Pancreas (tissue), 10 donors: ENCODE measurements around the gene MEGF6. TPM values are rescaled to one million over a fixed set of nuclear protein-coding genes. Genes with fewer than 3 reads are reported as not detected.
A peak's percentile ranks its signal among the peaks of the same experiment; 100 is the strongest.

Source experiments
- ATAC-seq, 4 donors: fragments of 200-7000 bp; cut with Tn5 transposase; one replicate each; pipeline versions ENCODE4 v1.8.0 to v1.9.1; 2020; ENCODE audit warnings: mild to moderate bottlenecking in 4 of 4, moderate library complexity in 4 of 4
- DNase-seq, 6 donors: peaks; one replicate each; pipeline ENCODE4 v3.0.0-alpha.2; 2020
- FAIRE-seq: peaks from 2 replicates; lab custom pipeline; 2012; peaks lifted over from hg19 to GRCh38; lab: Jason Lieb, UNC
- H3K27ac ChIP-seq, 4 donors: fragments of 200-600 bp; sonication (generic); 1 replicate in 3 of 4; 2 replicates in 1 of 4; pipeline versions ENCODE4 v1.5.0 to v1.8.0; 2020
- H3K27me3 ChIP-seq, 4 donors: fragments of 200-600 bp; one replicate each; pipeline ENCODE4 v1.8.0; 2021
- H3K36me3 ChIP-seq, 3 donors: fragments of 200-600 bp; sonication (generic) in 1 of 3; one replicate each; pipeline versions ENCODE4 v1.5.0 to v1.8.0; 2020 to 2021
- H3K4me1 ChIP-seq, 3 donors: fragments of 200-600 bp; one replicate each; pipeline ENCODE4 v1.8.0; 2021
- H3K4me3 ChIP-seq, 4 donors: fragments of 200-600 bp; sonication (generic) in 2 of 4; one replicate each; pipeline versions ENCODE4 v1.5.0 to v1.8.0; 2020 to 2021
- H3K9me3 ChIP-seq, 4 donors: fragments of 200-600 bp; one replicate each; pipeline ENCODE4 v1.8.0; 2021
- CTCF ChIP-seq, 4 donors: fragments of 200-600 bp; sonication (generic) in 3 of 4; IDR thresholded peaks; one replicate each; pipeline versions ENCODE4 v1.5.0 to v1.8.0; 2021; ENCODE audit warnings: antibody characterized with exemption in 4 of 4
- WGBS, 2 donors: extraction: QIAGEN DNeasy Blood & Tissue Kit; methylation state at CpG; one replicate each; pipeline ENCODE4 v1.1.7; 2013; 5-methylcytosine and 5-hydroxymethylcytosine counted together
- intact Hi-C, 3 donors: fragments of 100-400 bp; cut with DNase I; formaldehyde crosslinking; loops; one replicate each; pipeline versions ENCODE4 v1.11.1 to v1.14.2; 2022
- polyA plus RNA-seq, 2 donors: library from polyadenylated mRNA; stranded (reverse); fragments of 200-250 nt; gene quantifications; one replicate each; pipeline ENCODE4 v1.2.3, GENCODE V29; 2013
- total RNA-seq, 6 donors: library from RNA; stranded (reverse); fragmentation: NEBNext Ultra II Directional in 4 of 6; extraction: Animal tissue kit (Norgen Biotek cat#: 25700) in 4 of 6; gene quantifications; one replicate each; pipeline versions ENCODE4 v1.2.1 to v1.2.4, GENCODE V29; 2021 to 2023
- donor health status: healthy with polysubstance abuse.
- donor health status: DM: no; HTN: no; CAD: no; lungs with moderate emphysema.
- donor health status: DM: no; HTN: no; CAD: no.
- donor health status: control.
- donor health status: control.
- donor health status: Bipolar disorder and iron deficiency.
- donor health status: DM: yes; HTN: yes; CAD: no.
- donor health status: DM: no; HTN: no; CAD: no.
- donor health status: DM: no; HTN: no; CAD: no.
- donor health status: DM: yes; HTN: yes; CAD: no.

The MEGF6 gene
- total and polyA plus RNA-seq, 8 donors: 2.6 to 20.0 (median 8.4) TPM

GRCh38 chr1:3474016-3474415, 137.3 kb downstream of the MEGF6 start:
- intact Hi-C loops: no loop called here
- WGBS, 2 donors: 93% methylated on average over 8 of the region's 8 CpGs
- no peak for FAIRE-seq
- ATAC-seq: no peak
- no peaks in the 10 kb centered on the region for H3K27me3 ChIP-seq
- H3K27ac ChIP-seq: no peak overlapping the region
- TF ChIP-seq CTCF (IDR thresholded peaks at IDR 0.05): no peak
- H3K4me3 ChIP-seq: no peak overlapping the region
- peaks cover 0 to 14% (median 0%) of the 10 kb centered on the region in 3 donors for H3K36me3 ChIP-seq
- H3K9me3 ChIP-seq: no peaks in the 10 kb centered on the region
- peak in 1 of 6 donors; percentile 40 for DNase-seq
- H3K4me1 ChIP-seq: no peaks in the 10 kb centered on the region

DNA sequence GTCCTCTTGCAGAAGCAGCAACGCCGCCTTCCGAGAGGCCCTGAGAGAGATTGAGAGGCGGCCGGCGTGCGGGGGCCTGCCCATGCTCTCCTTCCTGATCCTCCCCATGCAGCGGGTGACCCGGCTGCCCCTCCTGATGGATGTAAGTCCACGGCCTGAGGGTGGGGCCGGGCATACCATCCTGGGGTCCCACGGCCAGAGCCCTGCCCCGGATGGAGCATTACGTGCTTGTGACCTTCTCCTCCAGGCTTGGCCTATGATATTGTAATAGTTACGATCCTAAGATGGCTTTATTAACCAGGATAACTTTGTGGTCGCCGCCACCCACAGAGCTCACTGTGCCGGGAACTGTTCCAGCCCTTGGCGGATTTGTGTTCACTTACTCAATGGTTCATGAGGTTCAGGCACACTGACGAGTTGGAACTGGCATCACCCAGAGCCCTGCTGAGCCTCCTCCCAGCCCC, 137.9 kb downstream of the MEGF6 start:
- peaks cover 0 to 14% (median 0%) of the 10 kb centered on the region in 3 donors for H3K36me3 ChIP-seq
- H3K27me3 ChIP-seq: no peaks in the 10 kb centered on the region
- no peak overlapping the region for H3K27ac ChIP-seq
- intact Hi-C loops: no loop called here
- peak in 1 of 4 donors; percentile 40 for ATAC-seq
- H3K9me3 ChIP-seq: no peaks in the 10 kb centered on the region
- H3K4me3 ChIP-seq: no peak overlapping the region
- no peaks in the 10 kb centered on the region for H3K4me1 ChIP-seq
- 88 to 91% methylated on average over 19 to 20 of the region's 20 CpGs for WGBS, 2 donors
- TF ChIP-seq CTCF (IDR thresholded peaks at IDR 0.05): no peak
- FAIRE-seq: no peak
- DNase-seq: peak in 1 of 6 donors; percentile 64

DNA sequence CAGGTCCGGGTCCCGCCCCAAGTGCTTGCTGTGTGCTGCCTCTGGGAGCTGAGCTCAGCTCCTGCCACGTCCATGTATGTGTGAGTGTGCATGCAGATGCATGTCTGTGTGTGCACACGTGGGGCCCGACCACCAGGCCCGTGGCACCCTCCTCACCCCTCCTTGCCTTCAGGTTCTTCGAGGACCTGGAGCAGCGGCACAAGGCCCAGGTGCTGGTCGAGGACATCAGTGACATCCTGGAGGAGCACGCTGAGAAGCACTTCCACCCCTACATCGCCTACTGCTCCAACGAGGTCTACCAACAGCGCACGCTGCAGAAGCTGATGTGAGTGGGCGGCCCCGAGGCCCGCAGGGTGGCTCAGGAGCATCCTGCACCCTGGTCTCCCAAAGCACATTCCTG, 138.4 kb downstream of the MEGF6 start:
- 93 to 94% methylated on average over 17 of the region's 17 CpGs for WGBS, 2 donors
- H3K4me3 ChIP-seq: no peak overlapping the region
- no peak overlapping the region for H3K27ac ChIP-seq
- no peak for FAIRE-seq
- no peaks in the 10 kb centered on the region for H3K9me3 ChIP-seq
- no peaks in the 10 kb centered on the region for H3K27me3 ChIP-seq
- H3K36me3 ChIP-seq: peaks cover 0 to 14% (median 0%) of the 10 kb centered on the region in 3 donors
- intact Hi-C loops: no loop called here
- ATAC-seq: no peak
- DNase-seq: peak in 2 of 6 donors; percentile 16 to 56
- no peak for TF ChIP-seq CTCF (IDR thresholded peaks at IDR 0.05)
- no peaks in the 10 kb centered on the region for H3K4me1 ChIP-seq

GRCh38 chr1:3472088-3472850, 139.0 kb downstream of the MEGF6 start:
- Histone ChIP-seq H3K4me1 (no peaks in the 10 kb centered on the region), H3K27me3 (no peaks in the 10 kb centered on the region), H3K9me3 (no peaks in the 10 kb centered on the region), H3K27ac (no peak overlapping the region), H3K36me3 (peaks cover 0 to 14% (median 0%) of the 10 kb centered on the region in 3 donors), H3K4me3 (no peak overlapping the region)
- ATAC-seq: no peak
- FAIRE-seq: no peak
- intact Hi-C loops: no loop called here
- DNase-seq: peak in 2 of 6 donors; percentile 28 to 68
- 85 to 87% methylated on average over 22 to 25 of the region's 25 CpGs for WGBS, 2 donors
- TF ChIP-seq CTCF (IDR thresholded peaks at IDR 0.05): no peak
